HCT116 (cell line): ENCODE data around the gene SYTL3.

Source experiments
- CEBPB ChIP-seq: IDR thresholded peaks from 2 replicates; pipeline ENCODE4 v1.6.1; 2012; ENCODE audit warnings: low read depth
- EGR1 ChIP-seq: IDR thresholded peaks from 2 replicates; pipeline ENCODE4 v1.6.1; 2012; ENCODE audit warnings: low read depth
- EZH2 ChIP-seq: fragments of 200-600 bp; sonication (generic); IDR thresholded peaks from 2 replicates; pipeline ENCODE4 v1.6.1; 2017; ENCODE audit warnings: antibody characterized with exemption, mixed run types
- JUND ChIP-seq: IDR thresholded peaks from 2 replicates; pipeline ENCODE4 v1.6.1; 2012
- POLR2A ChIP-seq: IDR thresholded peaks from 2 replicates; pipeline ENCODE4 v1.7.0; 2011; ENCODE audit warnings: borderline replicate concordance; ENCODE audit not compliant: insufficient read depth, insufficient read length; ENCODE audit errors: extremely low read depth
- POLR2AphosphoS5 ChIP-seq: IDR thresholded peaks from 2 replicates; pipeline ENCODE4 v1.6.1; 2011; ENCODE audit warnings: mild to moderate bottlenecking, low read depth, low read length, moderate library complexity
- RAD21 ChIP-seq: IDR thresholded peaks from 2 replicates; pipeline ENCODE4 v1.6.1; 2012; ENCODE audit warnings: low read depth, mild to moderate bottlenecking
- TCF7L2 ChIP-seq: IDR thresholded peaks from 2 replicates; pipeline ENCODE4 v1.7.0; 2011; ENCODE audit warnings: borderline replicate concordance, inconsistent platforms; ENCODE audit not compliant: insufficient read depth, insufficient read length; ENCODE audit errors: extremely low read depth
- YY1 ChIP-seq: IDR thresholded peaks from 2 replicates; pipeline ENCODE4 v1.6.1; 2011; ENCODE audit warnings: low read length, low read depth, moderate library complexity, mild to moderate bottlenecking; ENCODE audit not compliant: insufficient replicate concordance; ENCODE audit errors: extremely low read depth
- ZNF274 ChIP-seq: fragments of 200-500 bp; sonication (Bioruptor generic); IDR thresholded peaks from 2 replicates; pipeline ENCODE4 v1.6.1; 2014; ENCODE audit warnings: mild to moderate bottlenecking, low read depth, low read length, inconsistent platforms
- TF ChIP-seq, protein P1 (sequence below), 3 experiments: fragments of 200-600 bp in 1 of 3; sonication (generic) in 1 of 3; IDR thresholded peaks in 2 of 3; conservative IDR thresholded peaks in 1 of 3; 2 replicates each; pipeline ENCODE4 v1.5.1; 2012 to 2017; ENCODE audit warnings: low read depth in 2 of 3, low read length in 2 of 3, antibody characterized with exemption in 1 of 3, borderline replicate concordance in 1 of 3, control low read depth in 1 of 3, mild to moderate bottlenecking in 1 of 3, mixed read lengths in 1 of 3, mixed run types in 1 of 3, moderate library complexity in 1 of 3; ENCODE audit not compliant: insufficient read depth in 1 of 3
- TF ChIP-seq, protein P2 (sequence below): IDR thresholded peaks from 2 replicates; pipeline ENCODE4 v1.6.1; 2012
- TF ChIP-seq, protein P3 (sequence below): IDR thresholded peaks from 2 replicates; pipeline ENCODE4 v1.6.1; 2012; ENCODE audit warnings: low read depth

DNA sequence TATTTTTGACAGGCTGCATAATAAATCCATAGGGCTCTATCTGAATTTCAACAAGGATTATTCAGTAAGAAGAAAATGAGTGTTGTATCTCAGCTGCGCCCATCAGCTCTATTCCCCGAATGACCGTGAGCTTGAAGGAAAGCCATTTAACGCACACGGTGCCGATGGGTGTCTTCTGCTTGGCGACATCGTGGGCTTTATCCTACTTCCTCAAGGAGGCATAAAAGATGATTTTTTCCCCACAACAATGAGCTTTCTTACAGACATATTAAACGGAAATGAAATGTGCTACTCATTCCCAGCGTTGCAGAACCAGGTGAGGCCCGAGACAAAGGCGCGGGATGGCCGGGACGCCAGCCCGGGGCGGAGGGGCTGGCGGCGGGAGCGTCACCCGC, 6.0 kb upstream of the SYTL3 start:
- TF ChIP-seq, protein P1, sequence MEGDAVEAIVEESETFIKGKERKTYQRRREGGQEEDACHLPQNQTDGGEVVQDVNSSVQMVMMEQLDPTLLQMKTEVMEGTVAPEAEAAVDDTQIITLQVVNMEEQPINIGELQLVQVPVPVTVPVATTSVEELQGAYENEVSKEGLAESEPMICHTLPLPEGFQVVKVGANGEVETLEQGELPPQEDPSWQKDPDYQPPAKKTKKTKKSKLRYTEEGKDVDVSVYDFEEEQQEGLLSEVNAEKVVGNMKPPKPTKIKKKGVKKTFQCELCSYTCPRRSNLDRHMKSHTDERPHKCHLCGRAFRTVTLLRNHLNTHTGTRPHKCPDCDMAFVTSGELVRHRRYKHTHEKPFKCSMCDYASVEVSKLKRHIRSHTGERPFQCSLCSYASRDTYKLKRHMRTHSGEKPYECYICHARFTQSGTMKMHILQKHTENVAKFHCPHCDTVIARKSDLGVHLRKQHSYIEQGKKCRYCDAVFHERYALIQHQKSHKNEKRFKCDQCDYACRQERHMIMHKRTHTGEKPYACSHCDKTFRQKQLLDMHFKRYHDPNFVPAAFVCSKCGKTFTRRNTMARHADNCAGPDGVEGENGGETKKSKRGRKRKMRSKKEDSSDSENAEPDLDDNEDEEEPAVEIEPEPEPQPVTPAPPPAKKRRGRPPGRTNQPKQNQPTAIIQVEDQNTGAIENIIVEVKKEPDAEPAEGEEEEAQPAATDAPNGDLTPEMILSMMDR (IDR thresholded peaks at IDR 0.05 in 2 of 3, conservative IDR thresholded peaks at IDR 0.05 in 1 of 3; ENCODE audit: borderline replicate concordance in 1 of 3, insufficient read depth in 1 of 3, low read depth in 2 of 3, low read length in 2 of 3): no peak
- TF ChIP-seq POLR2A: no peak
- no peak for TF ChIP-seq TCF7L2
- no peak for TF ChIP-seq ZNF274
- no peak for TF ChIP-seq EGR1
- no peak for TF ChIP-seq CEBPB
- no peak for TF ChIP-seq YY1
- no peak for TF ChIP-seq POLR2AphosphoS5
- no peak for TF ChIP-seq JUND
- TF ChIP-seq EZH2: no peak
- TF ChIP-seq, protein P2, sequence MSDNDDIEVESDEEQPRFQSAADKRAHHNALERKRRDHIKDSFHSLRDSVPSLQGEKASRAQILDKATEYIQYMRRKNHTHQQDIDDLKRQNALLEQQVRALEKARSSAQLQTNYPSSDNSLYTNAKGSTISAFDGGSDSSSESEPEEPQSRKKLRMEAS: no peak
- TF ChIP-seq, protein P3, sequence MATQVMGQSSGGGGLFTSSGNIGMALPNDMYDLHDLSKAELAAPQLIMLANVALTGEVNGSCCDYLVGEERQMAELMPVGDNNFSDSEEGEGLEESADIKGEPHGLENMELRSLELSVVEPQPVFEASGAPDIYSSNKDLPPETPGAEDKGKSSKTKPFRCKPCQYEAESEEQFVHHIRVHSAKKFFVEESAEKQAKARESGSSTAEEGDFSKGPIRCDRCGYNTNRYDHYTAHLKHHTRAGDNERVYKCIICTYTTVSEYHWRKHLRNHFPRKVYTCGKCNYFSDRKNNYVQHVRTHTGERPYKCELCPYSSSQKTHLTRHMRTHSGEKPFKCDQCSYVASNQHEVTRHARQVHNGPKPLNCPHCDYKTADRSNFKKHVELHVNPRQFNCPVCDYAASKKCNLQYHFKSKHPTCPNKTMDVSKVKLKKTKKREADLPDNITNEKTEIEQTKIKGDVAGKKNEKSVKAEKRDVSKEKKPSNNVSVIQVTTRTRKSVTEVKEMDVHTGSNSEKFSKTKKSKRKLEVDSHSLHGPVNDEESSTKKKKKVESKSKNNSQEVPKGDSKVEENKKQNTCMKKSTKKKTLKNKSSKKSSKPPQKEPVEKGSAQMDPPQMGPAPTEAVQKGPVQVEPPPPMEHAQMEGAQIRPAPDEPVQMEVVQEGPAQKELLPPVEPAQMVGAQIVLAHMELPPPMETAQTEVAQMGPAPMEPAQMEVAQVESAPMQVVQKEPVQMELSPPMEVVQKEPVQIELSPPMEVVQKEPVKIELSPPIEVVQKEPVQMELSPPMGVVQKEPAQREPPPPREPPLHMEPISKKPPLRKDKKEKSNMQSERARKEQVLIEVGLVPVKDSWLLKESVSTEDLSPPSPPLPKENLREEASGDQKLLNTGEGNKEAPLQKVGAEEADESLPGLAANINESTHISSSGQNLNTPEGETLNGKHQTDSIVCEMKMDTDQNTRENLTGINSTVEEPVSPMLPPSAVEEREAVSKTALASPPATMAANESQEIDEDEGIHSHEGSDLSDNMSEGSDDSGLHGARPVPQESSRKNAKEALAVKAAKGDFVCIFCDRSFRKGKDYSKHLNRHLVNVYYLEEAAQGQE: no peak
- no peak for TF ChIP-seq RAD21
